NCI-H1417 treated with DMSO at 0.1 percent for 48 hours (cell line): Measurements from ENCODE around the gene CNOT2.
A peak's percentile ranks its signal among the peaks of the same experiment; 100 is the strongest.
"Not testable (repeated sequence)": the region's sequence is repeated elsewhere in the genome, so short reads cannot be mapped to it uniquely, and the experiment has no call there.

ENCODE experiments used
- DNase-seq: peaks from one replicate; lab custom pipeline; 2025; lab: John Stamatoyannopoulos, UW

CNOT2 gene

DNA sequence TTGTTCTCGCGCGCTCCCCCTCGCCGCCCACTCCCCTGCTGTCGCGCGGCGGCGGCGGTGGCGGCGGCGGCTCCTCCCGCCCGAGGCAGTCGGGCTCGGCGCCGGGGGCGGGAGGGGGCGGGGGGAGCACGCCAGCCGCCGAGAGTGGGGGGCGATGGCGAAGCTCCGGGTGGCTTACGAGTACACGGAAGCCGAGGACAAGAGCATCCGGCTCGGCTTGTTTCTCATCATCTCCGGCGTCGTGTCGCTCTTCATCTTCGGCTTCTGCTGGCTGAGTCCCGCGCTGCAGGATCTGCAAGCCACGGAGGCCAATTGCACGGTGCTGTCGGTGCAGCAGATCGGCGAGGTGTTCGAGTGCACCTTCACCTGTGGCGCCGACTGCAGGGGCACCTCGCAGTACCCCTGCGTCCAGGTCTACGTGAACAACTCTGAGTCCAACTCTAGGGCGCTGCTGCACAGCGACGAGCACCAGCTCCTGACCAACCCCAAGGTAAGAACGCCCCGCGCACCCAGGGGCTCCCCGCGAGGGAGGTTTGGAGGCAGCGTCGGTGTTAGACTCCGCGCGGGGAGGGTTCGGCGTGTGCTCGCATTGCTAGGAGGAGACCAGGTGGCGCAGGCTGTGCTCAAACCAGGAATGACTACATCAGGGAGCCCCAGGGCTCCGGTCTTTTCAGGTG is 123.5 kb downstream of the CNOT2 start:
- DNase-seq, result peak; percentile 26

DNA sequence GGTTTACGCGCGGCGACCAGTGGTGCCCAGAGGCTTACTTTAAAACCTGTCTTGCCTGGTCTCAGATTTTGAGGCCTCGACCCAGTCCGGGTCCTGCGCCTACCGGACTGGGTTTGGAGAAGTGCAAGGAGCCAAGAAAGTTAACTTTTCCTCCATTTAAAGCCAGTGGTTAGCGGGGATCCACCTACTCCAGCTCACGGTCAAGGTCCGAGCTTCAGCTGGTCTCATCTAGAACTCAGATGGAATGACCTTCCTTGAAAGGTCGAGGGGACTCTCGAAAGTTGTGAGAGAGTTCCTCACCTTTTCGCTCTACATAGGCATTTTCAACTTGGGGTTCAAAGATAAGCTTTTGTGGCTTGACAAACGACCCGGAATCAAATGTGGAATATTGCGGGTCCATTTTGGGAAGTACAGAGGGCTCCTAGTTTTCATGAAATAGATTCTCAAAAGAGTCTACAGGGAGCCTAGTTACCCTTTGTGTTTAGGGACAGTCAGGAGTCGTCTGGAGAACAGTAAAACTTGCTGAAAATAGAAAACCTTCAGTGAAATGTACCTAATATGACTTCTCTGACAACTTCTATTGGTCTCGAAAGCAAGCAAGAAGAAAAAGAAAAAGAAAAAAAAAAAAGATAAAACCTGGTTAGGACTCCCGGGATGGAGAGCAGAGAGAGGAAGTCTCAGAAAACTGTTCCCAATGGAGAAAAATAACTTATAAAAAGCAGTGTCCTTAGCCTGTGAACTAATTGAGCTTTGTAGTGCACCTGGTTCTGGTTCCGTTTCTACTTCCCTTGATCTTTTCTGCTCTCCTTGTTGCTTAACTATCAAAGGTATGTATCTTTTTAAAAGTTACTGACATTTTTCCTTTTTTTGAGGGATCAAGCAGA is 124.3 kb downstream of the CNOT2 start:
- no peak for DNase-seq

DNA sequence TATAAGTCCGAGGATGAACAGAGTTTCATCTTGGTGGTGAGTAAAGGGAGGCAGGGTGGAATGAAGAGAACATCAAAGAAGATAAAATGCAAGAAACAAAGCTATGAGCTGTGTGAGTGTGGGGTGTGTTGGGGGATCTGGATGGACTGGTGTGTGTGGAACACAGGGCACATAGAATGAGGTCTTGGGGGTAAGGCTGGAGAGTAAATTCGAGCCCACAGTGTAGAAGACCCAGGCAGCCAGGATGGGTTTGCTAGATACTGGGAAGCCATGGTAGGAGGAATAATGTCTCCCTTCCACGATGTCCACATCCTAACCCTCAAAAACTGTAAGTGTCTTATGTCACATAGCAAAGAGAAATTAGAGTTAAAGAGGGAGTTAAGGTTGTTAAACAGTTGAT is 129.6 kb downstream of the CNOT2 start:
- DNase-seq, result no peak

DNA sequence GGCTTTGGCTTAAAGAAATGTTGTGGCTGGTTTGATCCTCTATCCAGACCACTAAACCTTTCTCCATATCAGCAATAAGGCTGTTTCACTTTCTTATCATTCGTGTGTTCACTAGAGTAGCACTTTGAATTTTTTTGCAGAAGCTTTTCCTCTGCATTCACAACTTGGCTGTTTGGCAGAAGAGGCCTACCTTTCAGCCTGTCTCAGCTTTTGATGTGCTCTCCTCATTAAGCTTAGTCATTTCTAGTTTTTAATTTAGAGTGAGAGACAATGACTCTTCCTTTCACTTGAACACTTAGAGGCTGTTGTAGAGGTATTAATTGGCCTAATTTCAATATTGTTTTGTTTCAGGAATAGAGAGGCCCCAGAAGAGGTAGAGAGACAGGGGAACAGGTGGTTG is 136.6 kb downstream of the CNOT2 start:
- no peak for DNase-seq

DNA sequence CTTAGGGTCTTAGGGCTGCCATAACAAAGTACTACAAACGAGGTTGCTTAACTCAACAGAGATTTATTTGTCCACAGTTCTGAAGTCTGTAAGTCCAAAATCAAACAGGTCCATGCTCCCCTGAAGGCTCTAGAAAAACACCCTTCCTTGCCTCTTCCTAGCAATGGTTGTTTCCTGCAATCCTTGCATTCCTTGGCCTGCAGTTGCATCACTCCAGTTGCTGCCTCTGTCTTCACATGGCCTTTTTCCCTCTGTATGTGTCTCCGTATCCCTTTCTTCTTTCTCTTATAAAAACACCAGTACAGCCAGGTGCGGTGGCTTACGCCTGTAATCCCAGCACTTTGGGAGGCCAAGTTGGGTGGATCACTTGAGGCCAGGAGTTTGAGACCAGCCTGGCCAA is 140.3 kb downstream of the CNOT2 start:
- no peak for DNase-seq

DNA sequence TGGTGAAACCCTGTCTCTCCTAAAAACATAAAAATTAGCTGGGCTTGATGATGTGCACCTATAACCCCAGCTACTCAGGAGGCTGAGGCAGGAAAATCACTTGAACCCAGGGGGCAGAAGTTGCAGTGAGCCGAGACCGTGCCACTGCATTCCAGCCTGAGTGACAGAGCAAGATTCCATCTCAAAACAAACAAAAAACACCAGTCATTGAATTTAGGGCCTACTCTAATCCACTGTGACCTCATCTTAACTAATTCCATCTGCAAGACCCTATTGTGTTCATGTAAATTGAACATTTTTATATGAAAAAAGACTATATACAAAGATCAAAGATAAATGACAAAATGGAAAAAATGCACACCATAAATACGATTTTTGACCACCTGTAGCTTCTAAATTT is 140.7 kb downstream of the CNOT2 start:
- DNase-seq, result no peak

DNA sequence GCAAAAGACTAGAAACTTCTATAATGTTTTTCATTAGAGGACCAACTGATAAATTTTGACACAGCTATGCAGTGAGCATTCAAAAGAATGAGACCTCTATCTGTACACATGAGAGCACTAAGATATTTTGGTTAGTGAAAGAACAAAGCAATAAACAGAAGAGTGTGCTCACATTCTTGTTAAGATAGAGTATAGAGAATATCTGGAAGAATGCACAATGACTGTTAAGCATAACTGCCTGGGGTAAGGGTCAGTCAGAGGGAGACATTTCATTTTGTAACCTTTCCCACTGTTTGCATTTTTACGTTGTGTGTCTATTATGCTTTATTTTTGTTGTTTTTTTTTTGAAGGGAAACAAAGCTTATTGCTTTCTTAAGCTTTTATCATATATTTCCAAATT is 143.5 kb downstream of the CNOT2 start:
- DNase-seq, result no peak

DNA sequence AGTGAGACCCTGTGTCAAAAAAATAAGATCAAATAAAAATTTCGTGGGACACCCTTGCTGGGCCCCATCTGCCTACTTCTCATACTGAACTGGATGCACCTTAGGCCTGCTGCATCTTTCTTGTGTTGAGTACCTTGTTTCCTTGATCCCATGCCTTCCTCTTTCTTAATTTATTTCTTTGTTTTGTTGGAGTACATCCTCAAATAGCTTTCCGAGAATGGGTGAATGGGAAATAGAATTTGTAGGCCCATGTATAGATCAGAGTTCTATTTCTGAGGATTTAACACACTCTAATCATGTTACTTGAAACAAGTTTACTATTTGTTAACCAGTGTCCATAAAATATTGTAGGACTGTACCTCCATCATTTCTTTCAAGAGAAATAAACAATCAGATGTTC is 146.4 kb downstream of the CNOT2 start:
- no peak for DNase-seq

DNA sequence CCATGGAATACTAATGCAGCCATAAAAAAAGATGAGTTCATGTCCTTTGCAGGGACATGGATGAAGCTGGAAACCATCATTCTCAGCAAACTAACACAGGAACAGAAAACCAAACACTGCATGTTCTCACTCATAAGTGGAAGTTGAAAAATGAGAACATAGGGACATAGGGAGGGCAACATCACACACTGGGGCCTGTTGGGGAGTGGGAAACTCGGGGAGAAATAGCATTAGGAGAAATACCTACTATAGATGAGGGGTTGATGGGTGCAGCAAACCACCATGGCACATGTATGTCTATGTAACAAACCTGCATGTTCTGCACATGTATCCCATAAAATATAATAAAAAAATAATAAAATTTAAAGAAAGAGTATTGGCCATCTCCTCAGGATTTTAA is 149.4 kb downstream of the CNOT2 start:
- not testable (repeated sequence) for DNase-seq

DNA sequence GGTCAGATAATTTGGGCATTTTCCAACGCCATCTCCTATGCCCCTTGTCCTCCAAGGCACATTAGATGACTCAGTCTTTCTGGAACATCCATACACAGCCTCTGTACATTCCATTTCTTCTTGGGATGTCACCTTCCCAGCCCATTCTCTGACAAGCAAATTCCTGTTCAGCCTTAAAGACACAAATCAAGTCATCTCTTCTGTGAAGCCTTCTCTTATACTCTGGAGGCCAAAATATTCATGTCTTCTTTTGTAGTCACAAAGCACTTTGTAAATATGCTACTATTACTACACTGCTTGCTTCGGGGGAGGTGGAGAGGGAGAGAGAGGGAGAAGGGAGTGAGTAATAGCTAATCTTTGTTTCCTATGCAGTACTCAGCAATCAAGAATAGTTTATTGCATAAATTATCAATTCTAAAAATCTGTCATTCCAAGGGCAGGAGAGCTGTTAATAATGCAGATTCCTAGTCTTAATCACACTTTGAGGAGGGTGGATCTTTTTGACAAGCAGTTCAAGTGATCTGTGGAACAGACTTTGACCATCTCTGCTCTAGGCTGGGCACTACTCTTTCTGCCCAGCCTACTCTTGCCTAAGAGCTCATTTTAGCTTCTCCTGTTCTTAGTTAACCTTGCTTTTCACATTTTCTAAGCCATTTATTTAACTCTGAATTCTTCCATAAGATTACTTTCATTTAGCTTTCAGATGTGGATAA is 150.7 kb downstream of the CNOT2 start:
- no peak for DNase-seq

DNA sequence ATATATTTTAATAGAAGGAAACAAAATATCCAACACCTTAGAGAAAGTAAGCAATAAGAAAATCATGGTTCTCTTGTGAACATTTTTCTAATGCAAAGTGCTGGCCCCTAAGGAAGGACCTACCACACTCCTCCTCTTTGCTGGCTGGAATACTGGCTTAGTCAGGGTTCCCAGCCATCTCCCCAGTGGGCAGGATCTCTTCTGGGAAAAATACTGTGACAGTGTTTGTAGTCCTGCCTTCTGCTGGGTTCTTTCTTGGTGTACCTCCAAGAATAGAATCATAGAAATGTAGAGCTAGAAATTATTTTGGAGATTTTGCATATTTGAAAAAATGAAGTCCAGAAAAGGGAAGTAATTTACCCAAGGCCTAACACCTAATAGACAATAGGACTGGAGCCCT is 154.8 kb downstream of the CNOT2 start:
- no peak for DNase-seq

DNA sequence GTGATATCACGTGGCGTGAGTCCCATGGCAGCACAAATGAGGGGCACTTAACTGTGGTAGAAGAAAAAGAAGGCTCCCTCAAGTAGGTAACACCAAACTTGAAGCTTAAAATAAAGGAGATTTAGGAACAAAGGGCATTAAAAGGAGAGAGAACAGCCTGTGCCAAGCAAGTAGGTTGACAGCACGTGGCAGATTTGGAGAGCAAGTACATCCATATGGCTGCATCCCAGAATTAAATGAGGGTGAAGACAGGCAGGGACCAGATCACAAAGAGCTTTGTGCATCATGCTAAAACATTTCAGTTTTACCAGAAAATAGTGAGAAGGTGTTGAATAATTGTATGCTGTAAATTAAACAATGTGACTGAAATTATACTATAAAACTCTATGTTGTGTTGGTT is 155.6 kb downstream of the CNOT2 start:
- DNase-seq, result no peak

DNA sequence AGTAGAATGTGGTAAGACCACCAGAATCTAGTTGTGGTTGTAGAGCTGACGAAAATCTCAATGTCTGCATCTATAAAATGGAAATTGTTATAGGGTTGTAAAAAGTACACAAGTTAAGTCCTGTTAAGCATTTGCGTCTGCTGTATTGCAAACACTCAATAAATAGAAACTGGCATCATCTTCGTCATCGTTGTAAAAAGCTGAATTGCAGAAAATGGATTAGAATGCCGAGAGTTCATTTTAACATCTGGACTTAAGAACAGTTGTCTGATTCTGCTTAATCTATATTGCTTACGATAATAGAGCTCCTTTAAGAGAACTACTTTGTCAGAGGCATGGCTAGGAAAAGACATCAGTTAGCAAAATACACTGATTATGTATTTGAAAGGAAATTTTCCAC is 156.1 kb downstream of the CNOT2 start:
- DNase-seq, result no peak

DNA sequence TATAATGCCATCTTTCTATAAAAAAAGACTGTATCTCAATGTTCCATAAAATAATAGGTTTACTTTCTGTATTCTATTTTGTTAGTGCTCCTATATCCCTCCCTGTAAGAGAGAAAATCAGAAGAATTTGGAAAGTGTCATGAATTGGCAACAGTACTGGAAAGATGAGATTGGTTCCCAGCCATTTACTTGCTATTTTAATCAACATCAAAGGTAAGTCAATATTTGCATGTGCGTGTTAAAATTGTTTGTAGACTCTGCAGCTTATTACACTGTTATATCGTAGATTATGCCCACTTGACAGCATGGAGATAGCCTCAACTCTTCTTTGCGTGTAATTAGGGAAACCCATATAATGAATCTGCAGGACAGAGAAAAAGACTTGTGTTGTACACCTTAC is 156.9 kb downstream of the CNOT2 start:
- DNase-seq, result peak; percentile 19

DNA sequence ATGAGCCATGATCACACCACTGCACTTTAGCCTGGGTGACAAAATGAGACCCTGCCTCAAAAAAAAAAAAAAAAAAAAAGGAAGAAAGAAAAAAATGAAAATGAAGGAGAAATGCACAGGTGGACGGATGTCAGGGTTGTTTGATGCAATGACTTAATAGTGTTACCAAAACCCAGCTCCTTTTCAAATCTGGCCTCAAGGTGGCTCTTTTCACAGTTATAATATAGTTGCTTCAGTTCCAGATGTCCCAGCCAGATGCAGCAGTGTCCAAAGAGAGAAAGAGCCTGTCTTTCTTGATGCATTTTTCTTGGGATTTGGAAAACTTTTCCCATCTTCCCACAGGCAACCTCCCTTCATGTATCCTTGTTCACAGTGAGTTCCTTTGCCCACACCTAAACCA is 159.4 kb downstream of the CNOT2 start:
- no peak for DNase-seq

DNA sequence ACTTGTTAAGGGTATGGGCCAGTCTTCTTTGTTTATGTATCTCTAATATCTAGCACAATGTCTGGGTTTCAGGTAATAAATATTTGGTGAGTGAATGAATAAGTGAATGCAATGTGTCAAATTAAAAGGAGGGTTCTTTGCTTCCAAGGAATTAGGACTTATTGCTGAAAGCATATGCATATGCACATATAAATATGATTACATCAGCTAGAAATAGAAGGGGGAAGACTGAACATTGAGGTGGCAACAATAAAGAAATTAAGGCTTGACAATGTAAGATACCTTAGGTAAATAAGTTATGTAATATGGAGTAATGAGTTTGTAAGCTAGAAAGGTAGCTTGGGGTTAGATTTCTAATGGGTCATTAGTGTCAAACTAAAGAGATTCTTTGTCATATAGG is 160.6 kb downstream of the CNOT2 start:
- no peak for DNase-seq
